Measurements from ENCODE around the gene HOXA6.

Gene HOXA6

DNA sequence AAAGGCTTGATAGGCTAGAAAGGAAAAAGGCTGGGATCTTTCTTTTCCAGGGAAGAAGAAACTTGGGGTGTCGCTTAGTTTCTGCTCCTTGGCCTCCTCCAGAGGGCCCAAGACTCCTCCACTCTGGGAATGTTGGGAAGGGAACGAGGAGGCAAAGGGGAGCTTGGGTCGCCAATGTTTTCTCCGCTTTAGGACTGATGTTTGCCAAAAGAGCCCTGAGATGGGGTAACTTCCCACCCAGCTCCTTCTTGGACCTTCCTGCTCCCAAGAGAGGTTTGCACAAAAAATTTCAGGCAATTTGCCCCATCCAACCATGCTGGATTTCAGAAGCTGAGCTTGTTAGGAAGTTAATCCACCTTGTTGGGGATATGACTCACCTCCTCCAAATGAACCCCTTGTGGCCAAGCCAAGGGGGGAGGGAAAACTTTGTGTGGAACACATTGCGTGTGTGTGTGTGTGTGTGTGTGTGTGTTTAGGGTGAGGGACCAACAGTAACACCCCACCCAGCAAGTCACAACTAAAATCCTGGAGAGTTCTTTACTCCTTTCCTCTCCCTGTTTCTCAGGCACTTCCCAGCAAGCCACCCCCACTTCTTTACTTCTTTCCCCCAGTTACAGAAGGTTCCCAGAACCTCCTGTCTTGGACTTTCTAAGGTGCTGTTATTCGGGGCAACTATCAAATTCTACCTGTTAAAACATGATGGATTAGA is 36.4 kb downstream of the HOXA6 start:
- peak overlapping the region; percentile 100 for H3K27ac Mint-ChIP-seq

DNA sequence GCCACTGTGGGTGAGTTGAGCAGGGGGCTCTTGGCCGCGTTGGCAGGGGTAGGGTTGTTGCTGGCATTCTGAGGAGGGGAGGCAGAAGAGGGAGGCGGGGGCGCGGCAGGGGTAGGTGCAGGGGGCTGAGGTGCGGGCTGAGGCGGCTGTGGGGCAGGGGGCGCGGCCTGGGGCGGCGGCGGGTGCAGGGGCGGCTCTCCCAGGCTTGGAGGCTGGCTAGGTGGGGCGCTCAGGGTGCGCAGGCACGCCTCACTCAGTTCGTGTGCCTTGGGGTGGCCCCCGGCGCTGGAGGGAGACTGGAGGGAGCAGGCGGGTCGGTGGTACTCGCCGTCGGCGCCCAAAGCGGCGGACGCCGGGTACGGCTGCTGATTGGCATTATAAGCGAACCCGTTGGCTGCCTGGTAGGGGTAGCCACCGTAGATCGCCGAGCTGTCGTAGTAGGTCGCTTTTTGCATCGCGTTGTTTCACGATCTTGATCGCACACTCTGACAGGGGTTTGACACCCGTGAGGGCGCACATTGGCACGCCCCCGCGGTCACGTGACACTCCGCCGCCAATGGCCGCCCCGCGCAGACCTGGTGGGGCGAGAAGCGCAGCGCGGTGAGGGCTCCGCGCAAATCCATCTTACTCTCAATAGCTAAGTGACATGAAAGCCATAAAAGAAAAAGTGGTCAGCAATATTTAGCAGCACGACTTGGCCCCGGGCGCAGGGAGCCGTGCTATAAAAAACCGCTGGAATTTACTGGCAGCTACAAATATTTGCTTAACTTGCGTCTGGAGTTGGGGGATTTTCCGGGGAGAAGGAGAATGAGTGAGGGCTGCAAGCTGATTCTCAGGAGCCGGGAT is 37.2 kb downstream of the HOXA6 start:
- peak; percentile 96 for DNase-seq
- peaks cover 67% of the 10 kb centered on the region for H3K4me1 Mint-ChIP-seq
- H3K36me3 Mint-ChIP-seq (ENCODE audit: low read depth): peaks cover 49% of the 10 kb centered on the region
- peaks cover 4% of the 10 kb centered on the region for H3K27me3 Mint-ChIP-seq (ENCODE audit: low read depth, poor library complexity)
- H3K4me3 Mint-ChIP-seq: peak overlapping the region; percentile 99
- TF ChIP-seq, protein P1, sequence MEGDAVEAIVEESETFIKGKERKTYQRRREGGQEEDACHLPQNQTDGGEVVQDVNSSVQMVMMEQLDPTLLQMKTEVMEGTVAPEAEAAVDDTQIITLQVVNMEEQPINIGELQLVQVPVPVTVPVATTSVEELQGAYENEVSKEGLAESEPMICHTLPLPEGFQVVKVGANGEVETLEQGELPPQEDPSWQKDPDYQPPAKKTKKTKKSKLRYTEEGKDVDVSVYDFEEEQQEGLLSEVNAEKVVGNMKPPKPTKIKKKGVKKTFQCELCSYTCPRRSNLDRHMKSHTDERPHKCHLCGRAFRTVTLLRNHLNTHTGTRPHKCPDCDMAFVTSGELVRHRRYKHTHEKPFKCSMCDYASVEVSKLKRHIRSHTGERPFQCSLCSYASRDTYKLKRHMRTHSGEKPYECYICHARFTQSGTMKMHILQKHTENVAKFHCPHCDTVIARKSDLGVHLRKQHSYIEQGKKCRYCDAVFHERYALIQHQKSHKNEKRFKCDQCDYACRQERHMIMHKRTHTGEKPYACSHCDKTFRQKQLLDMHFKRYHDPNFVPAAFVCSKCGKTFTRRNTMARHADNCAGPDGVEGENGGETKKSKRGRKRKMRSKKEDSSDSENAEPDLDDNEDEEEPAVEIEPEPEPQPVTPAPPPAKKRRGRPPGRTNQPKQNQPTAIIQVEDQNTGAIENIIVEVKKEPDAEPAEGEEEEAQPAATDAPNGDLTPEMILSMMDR (IDR thresholded peaks at IDR 0.05): no peak
- H3K27ac Mint-ChIP-seq: peak overlapping the region; percentile 100
- no peaks in the 10 kb centered on the region for H3K9me3 Mint-ChIP-seq

More for the DNA sequence above, 36.4 kb downstream of the HOXA6 start:
- peaks cover 49% of the 10 kb centered on the region for H3K36me3 Mint-ChIP-seq (ENCODE audit: low read depth)
- H3K4me3 Mint-ChIP-seq: peak overlapping the region; percentile 99
- peaks cover 4% of the 10 kb centered on the region for H3K27me3 Mint-ChIP-seq (ENCODE audit: low read depth, poor library complexity)
- TF ChIP-seq, protein P1 (IDR thresholded peaks at IDR 0.05): no peak
- no peaks in the 10 kb centered on the region for H3K9me3 Mint-ChIP-seq
- H3K4me1 Mint-ChIP-seq: peaks cover 59% of the 10 kb centered on the region
- DNase-seq: no peak

- Mint-ChIP-seq H3K9me3 (no peaks in the 10 kb centered on the region), H3K4me1 (peaks cover 75% of the 10 kb centered on the region), H3K27ac (peak overlapping the region; percentile 100), H3K4me3 (peak overlapping the region; percentile 99), H3K27me3 (ENCODE audit: low read depth, poor library complexity) (peaks cover 4% of the 10 kb centered on the region), H3K36me3 (ENCODE audit: low read depth) (peaks cover 43% of the 10 kb centered on the region)
- DNase-seq: no peak
- TF ChIP-seq, protein P1 (IDR thresholded peaks at IDR 0.05): no peak
Measured at GRCh38 chr7:27109466-27110185, 37.9 kb downstream of the HOXA6 start.

DNA sequence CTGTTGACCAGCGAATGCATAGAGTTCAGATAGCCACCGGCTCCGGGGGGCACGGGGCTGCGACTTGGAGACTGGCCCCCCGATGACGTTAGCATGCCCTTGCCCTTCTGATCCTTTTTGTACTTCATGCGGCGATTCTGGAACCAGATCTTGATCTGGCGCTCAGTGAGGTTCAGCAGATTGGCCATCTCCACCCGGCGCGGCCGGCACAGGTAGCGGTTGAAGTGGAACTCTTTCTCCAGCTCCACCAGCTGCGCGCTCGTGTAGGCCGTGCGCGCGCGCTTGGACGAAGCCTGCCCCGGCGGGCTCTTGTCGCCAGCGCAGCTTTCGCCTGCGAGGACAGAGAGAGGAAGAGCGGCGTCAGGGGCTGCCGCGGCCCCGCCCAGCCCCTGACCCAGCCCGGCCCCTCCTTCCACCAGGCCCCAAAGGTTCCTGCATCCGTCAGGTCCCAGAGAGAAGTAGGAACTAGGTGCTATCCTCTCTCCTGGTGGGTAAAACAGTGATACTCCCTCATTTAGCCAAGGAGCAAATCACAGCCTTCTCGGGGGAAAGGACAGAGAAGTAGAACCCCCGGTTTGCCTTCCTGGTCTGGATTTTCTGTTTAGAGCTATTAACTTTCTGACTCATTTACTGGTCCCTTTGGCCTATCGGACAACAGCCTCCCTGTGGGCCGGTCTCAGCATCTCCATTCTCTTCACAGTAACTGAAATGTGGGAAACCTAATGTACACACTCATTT is 39.0 kb downstream of the HOXA6 start:
- Mint-ChIP-seq H3K9me3 (no peaks in the 10 kb centered on the region), H3K36me3 (ENCODE audit: low read depth) (peaks cover 43% of the 10 kb centered on the region), H3K27ac (peak overlapping the region; percentile 100), H3K4me3 (peak overlapping the region; percentile 99), H3K4me1 (peaks cover 82% of the 10 kb centered on the region), H3K27me3 (ENCODE audit: low read depth, poor library complexity) (no peaks in the 10 kb centered on the region)
- DNase-seq: peak; percentile 78
- TF ChIP-seq, protein P1 (IDR thresholded peaks at IDR 0.05): no peak

Data from nephron progenitor cell (in vitro differentiated cells).